NB4 (cell line): ENCODE measurements around the gene CDC26.

ENCODE experiments used
- CTCF ChIP-seq: IDR thresholded peaks from one replicate; pipeline ENCODE4 v1.5.1; 2012; ENCODE audit warnings: low read depth, low read length
- POLR2A ChIP-seq: IDR thresholded peaks from 2 replicates; pipeline ENCODE4 v1.6.1; 2011; ENCODE audit warnings: mild to moderate bottlenecking; ENCODE audit not compliant: insufficient read length; ENCODE audit errors: extremely low read depth

DNA sequence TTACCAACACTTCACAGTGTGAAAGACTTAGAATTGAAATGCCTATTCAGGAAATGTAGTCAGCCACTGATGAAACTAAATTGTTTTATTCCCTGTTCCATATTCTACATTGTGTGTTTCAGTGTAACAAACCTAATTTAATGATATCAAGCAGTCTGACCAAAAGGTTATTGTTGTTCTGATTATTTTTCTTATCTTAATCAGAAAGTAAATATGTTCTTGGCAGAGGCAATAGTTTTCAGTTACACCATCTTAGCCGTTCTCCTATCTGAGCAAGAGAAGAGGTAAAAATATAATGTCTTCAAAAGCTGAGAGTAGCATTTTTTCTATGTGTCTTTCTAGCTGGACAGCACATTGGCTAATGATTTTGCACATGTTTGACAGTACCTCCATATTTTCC lies 17.1 kb downstream of the CDC26 start:
- TF ChIP-seq POLR2A (no peak), CTCF (no peak)
